NCI-H82 (cell line): ENCODE results near the gene ARHGAP22.
A peak's percentile ranks its signal among the peaks of the same experiment; 100 is the strongest.
"Not testable (repeated sequence)": the region's sequence is repeated elsewhere in the genome, so short reads cannot be mapped to it uniquely, and the experiment has no call there.

ENCODE experiments used
- DNase-seq: peaks from one replicate; lab custom pipeline; 2025; lab: John Stamatoyannopoulos, UW

The ARHGAP22 gene

DNA sequence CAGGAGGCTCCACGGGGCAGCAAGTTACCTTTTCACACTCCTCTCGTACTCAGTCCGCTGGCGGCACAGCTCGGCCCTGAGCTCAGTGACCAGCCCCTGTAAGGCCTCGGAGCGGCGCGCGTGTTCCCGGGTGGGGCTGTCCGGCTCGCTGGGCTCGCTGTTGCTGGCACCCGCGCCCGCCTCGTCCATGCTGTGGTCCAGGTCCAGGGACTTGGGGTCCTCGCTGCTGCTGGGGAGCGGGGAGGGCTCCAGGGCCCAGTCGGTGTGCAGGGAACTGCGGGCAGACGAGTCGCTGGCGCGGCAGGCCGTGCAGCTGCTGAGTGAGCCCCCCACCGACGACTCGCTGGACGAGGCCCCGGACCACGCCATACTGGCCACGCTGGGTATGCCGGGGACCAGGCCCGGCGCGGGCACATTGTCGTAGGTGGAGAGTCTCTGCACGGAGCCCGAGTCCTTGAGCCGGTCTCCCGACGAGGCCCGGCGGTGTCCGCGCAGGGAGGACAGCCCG lies 154.6 kb downstream of the ARHGAP22 start:
- no peak for DNase-seq

GRCh38 chr10:48449501-48450232 lies 155.2 kb downstream of the ARHGAP22 start:
- no peak for DNase-seq

DNA sequence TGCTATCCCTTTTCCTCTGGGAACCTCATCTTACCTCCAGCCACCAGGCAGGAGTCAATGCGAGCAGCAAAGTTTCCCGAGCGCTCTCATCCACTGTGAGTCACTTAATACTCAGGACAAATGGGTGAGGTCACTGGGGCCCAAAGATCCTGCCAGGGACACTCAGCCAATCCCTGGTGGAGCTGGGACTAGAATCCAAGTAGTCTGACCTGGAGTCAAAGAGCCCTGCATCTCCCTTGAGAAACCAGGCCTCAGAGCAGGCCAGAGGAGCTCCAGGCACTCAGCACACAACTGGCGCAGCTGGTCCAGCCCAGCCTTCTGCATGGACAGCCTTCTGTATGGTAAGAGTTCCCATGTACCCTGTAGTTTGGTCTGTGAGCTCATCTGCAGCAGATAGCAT lies 156.1 kb downstream of the ARHGAP22 start:
- no peak for DNase-seq

DNA sequence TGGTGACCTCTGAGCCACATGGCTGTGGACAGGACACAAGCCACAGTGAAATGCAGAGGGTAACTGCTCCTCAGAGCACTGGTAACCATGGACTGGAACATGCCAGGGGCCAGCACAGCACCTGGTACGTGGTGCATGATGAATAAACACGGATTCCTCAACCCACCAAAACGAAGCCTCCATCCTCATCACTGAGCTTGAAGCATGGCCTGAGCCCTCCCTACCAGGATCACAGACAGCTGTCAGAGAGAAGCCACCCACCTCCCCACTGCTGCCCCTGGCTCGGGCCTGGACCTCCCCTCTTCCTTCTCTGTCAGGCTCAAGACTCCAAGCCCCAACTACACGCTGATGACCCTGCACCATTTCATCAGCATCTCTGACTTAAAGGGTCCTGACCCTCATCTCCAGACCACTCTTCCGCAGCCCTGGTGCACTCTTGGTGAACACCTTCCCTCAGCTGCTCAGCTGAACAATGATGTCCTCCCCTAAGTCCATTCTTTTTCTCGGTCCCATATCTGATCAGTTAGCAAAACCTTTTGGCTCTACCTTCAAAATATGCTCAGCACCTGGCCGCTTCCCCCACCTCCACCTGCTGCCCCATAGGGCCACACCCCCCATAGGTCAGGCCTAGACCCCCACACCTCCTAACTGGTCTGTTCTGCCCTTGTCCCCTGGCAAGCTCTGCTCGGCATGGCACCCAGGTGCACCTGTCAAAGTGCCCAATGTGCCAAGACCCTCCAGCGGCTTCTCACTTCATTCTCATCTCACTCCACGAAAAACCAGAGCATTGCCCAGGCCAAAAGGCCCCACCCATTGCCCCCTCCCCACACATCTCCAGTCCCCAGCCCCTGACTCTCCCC lies 157.3 kb downstream of the ARHGAP22 start:
- no peak for DNase-seq

- DNase-seq = no peak
Observed at GRCh38 chr10:48446785-48447184, 158.1 kb downstream of the ARHGAP22 start.

GRCh38 chr10:48445932-48446331 lies 158.9 kb downstream of the ARHGAP22 start:
- no peak for DNase-seq

GRCh38 chr10:48444861-48445841 lies 159.7 kb downstream of the ARHGAP22 start:
- DNase-seq = peak; percentile 86

- peak; percentile 86 for DNase-seq
Observed at GRCh38 chr10:48444266-48444665, 160.6 kb downstream of the ARHGAP22 start.

GRCh38 chr10:48442809-48443177 lies 162.1 kb downstream of the ARHGAP22 start:
- DNase-seq = peak; percentile 5

- DNase-seq = no peak
Observed at GRCh38 chr10:48442090-48442808, 162.6 kb downstream of the ARHGAP22 start.

DNA sequence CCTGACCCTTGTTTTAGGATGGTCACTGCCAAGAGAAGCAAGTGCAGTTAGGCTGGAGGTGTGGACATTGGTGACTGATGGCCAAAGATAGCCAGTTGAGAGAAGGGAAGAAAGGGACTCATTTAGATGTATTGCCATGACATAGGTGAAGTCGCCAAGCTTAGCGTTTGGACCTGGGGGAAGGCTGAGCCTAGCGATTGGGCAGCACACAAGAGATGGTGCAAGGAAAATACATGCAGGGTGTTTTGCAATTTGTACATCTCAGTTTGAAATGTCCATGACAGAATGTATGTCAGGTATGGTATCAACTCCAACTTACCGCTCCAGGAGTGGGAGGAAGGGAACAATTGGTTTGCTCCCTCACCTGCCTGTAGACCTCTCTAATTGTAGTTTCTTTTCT lies 164.1 kb downstream of the ARHGAP22 start:
- DNase-seq = no peak

GRCh38 chr10:48439581-48440041 lies 165.3 kb downstream of the ARHGAP22 start:
- DNase-seq = no peak

DNA sequence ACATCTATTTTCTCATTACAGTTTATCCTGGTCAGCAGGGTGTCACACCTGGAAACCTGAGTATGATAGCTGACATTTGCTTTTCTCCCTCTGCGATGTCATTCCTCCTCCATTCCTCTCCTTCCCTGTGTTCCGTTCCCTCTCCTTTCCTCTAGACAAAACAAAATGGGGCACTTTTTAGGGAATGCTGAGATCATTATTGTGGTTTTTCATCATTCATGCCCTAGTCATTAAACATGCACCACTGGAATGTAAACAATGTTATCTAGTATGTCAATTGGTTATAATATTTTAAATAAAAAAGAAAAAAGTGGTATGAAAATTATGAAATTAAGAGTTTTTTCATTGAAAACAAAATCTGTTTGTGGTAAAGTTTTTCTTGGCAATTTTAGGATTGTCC lies 165.8 kb downstream of the ARHGAP22 start:
- no peak for DNase-seq

DNA sequence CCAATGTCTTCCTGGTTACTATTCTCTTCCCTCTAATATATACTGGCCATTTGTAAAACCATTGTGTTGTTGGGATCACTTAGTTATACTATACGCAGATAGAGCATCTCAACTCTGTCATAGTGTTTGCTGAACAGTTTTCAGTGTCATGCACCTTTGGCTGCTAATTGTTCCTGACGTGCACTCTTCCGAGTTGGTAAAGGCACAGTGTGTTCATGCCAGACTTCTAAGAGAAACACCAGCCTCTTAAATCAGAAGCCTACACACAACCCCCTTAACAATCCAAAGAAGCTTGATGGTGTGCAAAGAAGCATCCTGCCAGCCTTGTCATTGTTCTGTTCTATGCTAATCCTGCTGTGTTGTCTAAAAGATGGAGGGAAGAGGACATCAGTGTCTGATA lies 167.3 kb downstream of the ARHGAP22 start:
- no peak for DNase-seq

GRCh38 chr10:48431871-48432270 lies 173.0 kb downstream of the ARHGAP22 start:
- DNase-seq = no peak

DNA sequence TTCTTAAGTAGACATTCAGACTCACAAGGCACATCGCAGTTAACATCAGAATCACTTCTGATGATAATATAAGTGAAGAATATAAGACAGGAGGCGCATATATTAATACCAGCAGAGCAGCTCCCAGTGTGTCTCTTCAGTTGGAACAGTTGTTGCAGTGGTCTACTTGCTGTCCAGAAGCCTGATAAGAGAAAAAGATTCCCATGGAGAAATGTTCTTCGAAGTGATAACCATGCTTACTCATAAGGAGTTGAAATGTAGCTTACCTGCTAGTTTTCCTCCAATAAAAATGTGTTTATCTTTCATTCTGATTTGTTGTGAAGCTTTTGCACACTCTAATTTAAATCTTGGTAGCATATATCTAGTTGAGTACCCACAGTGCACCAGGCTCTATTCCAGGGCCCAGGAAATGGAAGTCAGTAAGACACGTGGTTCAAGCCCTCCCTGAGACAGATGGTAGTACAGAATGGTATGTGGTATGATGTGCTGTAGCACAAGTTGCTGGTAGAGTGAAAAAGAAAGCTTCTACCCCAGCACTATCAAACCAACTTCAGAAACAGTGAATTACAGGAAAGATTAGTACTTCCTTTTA lies 174.4 kb downstream of the ARHGAP22 start:
- DNase-seq = peak; percentile 6

GRCh38 chr10:48429309-48429708 lies 175.6 kb downstream of the ARHGAP22 start:
- DNase-seq = peak; percentile 86

GRCh38 chr10:48428896-48429295 lies 176.0 kb downstream of the ARHGAP22 start:
- peak; percentile 58 for DNase-seq

DNA sequence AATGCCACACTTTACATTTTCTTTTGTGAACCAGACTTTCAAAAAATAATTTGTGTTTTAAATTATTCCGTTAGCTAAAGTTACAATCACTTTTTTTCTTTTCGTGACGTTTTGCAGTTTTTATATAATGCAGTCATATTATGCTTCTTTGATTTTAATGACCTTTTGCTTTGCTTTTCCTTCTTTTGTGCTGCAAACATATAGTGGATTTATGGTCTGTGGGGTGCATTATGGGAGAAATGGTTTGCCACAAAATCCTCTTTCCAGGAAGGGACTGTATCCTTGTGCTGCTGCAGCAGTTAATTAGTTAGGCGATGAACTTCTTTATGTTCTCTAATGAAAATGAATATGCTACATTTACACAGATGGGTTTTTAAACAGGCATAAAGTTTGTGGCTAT lies 181.0 kb downstream of the ARHGAP22 start:
- DNase-seq = no peak

DNA sequence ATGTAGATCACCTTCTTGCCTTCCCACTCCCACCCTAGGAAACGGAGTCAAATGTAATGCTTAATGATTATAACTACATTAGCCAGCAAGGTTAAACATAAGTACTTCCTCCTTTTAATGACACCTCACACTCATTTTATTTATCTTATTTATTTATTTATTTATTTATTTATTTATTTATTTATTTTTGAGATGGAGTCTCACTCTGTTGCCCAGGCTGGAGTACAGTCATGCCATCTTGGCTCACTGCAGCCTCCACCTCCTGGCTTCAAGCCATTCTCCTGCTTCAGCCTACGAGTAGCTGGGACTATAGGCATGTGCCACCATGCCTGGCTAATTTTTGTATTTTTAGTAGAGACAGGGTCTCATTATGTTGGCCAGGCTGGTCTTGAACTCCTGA lies 183.0 kb downstream of the ARHGAP22 start:
- not testable (repeated sequence) for DNase-seq

- DNase-seq = no peak
Observed at GRCh38 chr10:48419714-48420113, 185.2 kb downstream of the ARHGAP22 start.
